WERI-Rb-1 (cell line): ENCODE data around the gene USP1.

ENCODE experiments used
- DNase-seq: peaks from one replicate; pipeline ENCODE4 v3.0.0-alpha.2; 2020
- H3K27ac ChIP-seq: fragments of 250-450 bp; sonication (Bioruptor Pico); 2 replicates; pipeline ENCODE4 v1.5.1; 2020; ENCODE audit warnings: mild to moderate bottlenecking, moderate library complexity
- H3K27me3 ChIP-seq: fragments of 250-450 bp; sonication (Bioruptor Pico); 2 replicates; pipeline ENCODE4 v1.5.1; 2021; ENCODE audit warnings: mild to moderate bottlenecking, low read depth, moderate library complexity; ENCODE audit not compliant: insufficient read depth, severe bottlenecking
- H3K36me3 ChIP-seq: fragments of 250-450 bp; sonication (Bioruptor Pico); 2 replicates; pipeline ENCODE4 v1.5.1; 2020; ENCODE audit warnings: mild to moderate bottlenecking, moderate library complexity
- H3K4me3 ChIP-seq: 2 replicates; pipeline ENCODE4 v1.5.1; 2011; ENCODE audit warnings: low read depth, mild to moderate bottlenecking, control low read depth, low read length
- H3K9me3 ChIP-seq: fragments of 250-450 bp; sonication (Bioruptor Pico); 2 replicates; pipeline ENCODE4 v1.5.1; 2021; ENCODE audit warnings: mild to moderate bottlenecking, moderate library complexity; ENCODE audit not compliant: severe bottlenecking
- CTCF ChIP-seq: IDR thresholded peaks from 2 replicates; pipeline ENCODE4 v1.5.1; 2011; ENCODE audit warnings: low read depth, mild to moderate bottlenecking, control low read depth, inconsistent platforms, low read length

The USP1 gene

GRCh38 chr1:62481681-62482080 lies 44.8 kb downstream of the USP1 start:
- no peaks in the 10 kb centered on the region for H3K36me3 ChIP-seq
- no peak overlapping the region for H3K4me3 ChIP-seq

GRCh38 chr1:62484824-62485468 lies 48.1 kb downstream of the USP1 start:
- Histone ChIP-seq H3K27me3 (no peaks in the 10 kb centered on the region), H3K27ac (no peak overlapping the region), H3K4me3 (no peak overlapping the region), H3K9me3 (no peaks in the 10 kb centered on the region), H3K36me3 (peaks cover 5% of the 10 kb centered on the region; the same call in 1 of the 2 replicates)
- TF ChIP-seq CTCF: no peak
- DNase-seq: no peak

More at GRCh38 chr1:62481681-62482080, 44.8 kb downstream of the USP1 start:
- no peaks in the 10 kb centered on the region for H3K9me3 ChIP-seq
- no peak for TF ChIP-seq CTCF
- H3K27ac ChIP-seq: no peak overlapping the region
- H3K27me3 ChIP-seq: no peaks in the 10 kb centered on the region
- DNase-seq: no peak

DNA sequence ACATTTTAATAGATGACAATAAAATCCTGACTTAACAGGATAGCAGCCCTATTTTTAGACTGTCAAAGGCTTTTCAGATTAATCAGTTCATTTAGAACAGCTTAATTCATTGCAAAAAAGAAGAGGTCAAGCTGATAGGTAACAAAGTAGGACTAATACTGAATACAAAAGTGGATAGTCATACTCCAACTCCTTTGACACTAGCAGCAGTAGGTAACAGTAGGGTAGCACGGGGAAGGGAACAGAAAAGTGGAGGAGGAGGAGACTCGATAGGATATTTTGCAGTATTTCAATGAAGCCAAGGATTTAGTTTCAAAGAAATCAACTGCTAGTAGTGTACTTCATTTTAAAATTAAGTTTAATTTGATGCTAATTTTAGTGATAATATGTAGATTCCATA lies 51.1 kb downstream of the USP1 start:
- TF ChIP-seq CTCF: no peak
- no peak overlapping the region for H3K4me3 ChIP-seq
- no peak overlapping the region for H3K27ac ChIP-seq

DNA sequence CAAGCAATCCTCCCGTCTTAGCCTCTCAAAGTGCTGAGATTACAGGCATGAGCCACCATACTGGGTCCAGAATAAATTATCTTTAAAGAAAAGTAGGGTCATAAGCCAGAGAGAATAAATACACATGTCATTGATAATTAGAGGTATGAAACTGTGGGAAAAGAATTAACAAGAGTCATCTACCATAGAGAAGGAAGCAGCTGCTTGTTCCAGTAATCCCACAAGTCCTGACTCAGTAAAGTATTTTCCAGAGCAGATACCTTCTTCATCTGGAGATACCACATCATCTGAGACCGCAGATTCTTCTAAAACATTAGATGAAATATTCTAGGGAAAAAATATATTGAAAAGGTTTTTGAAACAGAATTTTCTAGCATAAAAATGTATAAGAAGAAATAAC lies 55.7 kb downstream of the USP1 start:
- H3K27ac ChIP-seq: no peak overlapping the region
- peaks cover 26% of the 10 kb centered on the region for H3K36me3 ChIP-seq
- no peak for DNase-seq
- H3K9me3 ChIP-seq: no peaks in the 10 kb centered on the region
- H3K27me3 ChIP-seq: no peaks in the 10 kb centered on the region
- no peak overlapping the region for H3K4me3 ChIP-seq
- no peak for TF ChIP-seq CTCF

More for the DNA sequence above, 51.1 kb downstream of the USP1 start:
- H3K36me3 ChIP-seq: peaks cover 5% of the 10 kb centered on the region; the same call in 1 of the 2 replicates
- DNase-seq: no peak
- H3K9me3 ChIP-seq: no peaks in the 10 kb centered on the region
- no peaks in the 10 kb centered on the region for H3K27me3 ChIP-seq

DNA sequence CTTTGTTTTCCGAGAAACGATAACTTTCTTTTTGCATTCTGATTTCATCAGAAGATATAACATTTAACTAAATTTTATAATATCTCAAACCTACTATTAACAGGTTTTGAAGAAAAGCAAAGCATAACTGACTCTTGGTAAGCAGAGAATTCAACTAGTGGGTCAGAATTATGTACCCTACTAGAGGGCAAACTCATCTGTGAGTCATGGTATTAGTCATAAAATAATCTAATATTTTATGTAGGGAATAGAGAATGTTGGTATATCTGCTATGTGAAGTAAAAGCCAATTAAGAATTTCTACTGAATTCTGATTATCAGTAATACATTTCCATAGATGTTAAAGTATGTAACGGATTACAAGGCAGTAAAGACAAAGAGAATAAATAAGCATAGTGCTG lies 56.8 kb downstream of the USP1 start:
- TF ChIP-seq CTCF: no peak
- Histone ChIP-seq H3K27ac (no peak overlapping the region), H3K4me3 (no peak overlapping the region), H3K27me3 (no peaks in the 10 kb centered on the region), H3K36me3 (peaks cover 25% of the 10 kb centered on the region), H3K9me3 (no peaks in the 10 kb centered on the region)
- no peak for DNase-seq

GRCh38 chr1:62494137-62494536 lies 57.3 kb downstream of the USP1 start:
- Histone ChIP-seq H3K9me3 (no peaks in the 10 kb centered on the region), H3K27ac (no peak overlapping the region)
- TF ChIP-seq CTCF: no peak

More at GRCh38 chr1:62494137-62494536, 57.3 kb downstream of the USP1 start:
- H3K4me3 ChIP-seq: no peak overlapping the region
- no peaks in the 10 kb centered on the region for H3K27me3 ChIP-seq
- peaks cover 21% of the 10 kb centered on the region for H3K36me3 ChIP-seq
- DNase-seq: no peak
